Esophagus squamous epithelium (tissue), 4 donors: ENCODE results near the gene CES5A.

Experiments used
- CTCF ChIP-seq, 6 experiments: fragments of 450-650 bp in 4 of 6; fragments of 200-600 bp in 2 of 6; sonication (generic) in 2 of 6; IDR thresholded peaks; one replicate each; pipeline ENCODE4 v1.5.1; 2016 to 2019; ENCODE audit warnings: antibody characterized with exemption in 6 of 6, mild to moderate bottlenecking in 4 of 6, moderate library complexity in 4 of 6
- POLR2A ChIP-seq, 4 donors: fragments of 450-650 bp; IDR thresholded peaks; one replicate each; pipeline ENCODE4 v1.6.1; 2017; ENCODE audit warnings: antibody characterized with exemption in 4 of 4, mild to moderate bottlenecking in 4 of 4, moderate library complexity in 3 of 4

DNA sequence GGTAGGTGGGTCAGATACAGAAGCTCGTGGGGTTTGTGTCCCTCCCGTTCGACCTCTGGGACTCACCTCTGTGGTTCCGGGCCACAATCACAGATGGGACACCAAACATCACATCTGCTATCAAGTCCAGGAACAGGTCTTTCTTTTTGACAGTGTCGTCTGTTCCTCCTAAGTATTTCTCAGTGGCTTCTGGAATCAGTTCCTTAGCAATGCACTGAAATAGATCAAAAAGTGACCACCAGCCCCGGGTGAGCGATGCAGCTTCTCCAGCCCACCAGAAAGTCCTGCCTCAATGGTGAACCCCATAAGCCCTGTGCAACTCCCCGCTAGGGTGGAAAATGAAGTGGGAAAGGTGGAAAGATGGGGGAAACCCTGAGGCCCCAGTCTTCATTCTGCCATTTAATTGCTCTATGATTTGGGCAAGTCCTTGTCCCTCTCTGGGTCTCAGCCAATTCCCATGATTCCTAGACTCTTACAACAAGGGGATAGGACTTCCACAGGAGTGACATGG is 64.7 kb downstream of the CES5A start:
- TF ChIP-seq CTCF (IDR thresholded peaks at IDR 0.05) (no peak), POLR2A (IDR thresholded peaks at IDR 0.05) (no peak)
